Heart right ventricle (tissue), 16 donors: Measurements from ENCODE around the gene RPN2. TPM values are rescaled to one million over a fixed set of nuclear protein-coding genes. Genes with fewer than 3 reads are reported as not detected.
"Not testable (repeated sequence)": the region's sequence is repeated elsewhere in the genome, so short reads cannot be mapped to it uniquely, and the experiment has no call there.

Experiments used
- ATAC-seq, 8 donors: fragments of 200-7000 bp; cut with Tn5 transposase; one replicate each; pipeline ENCODE4 v1.9.1; 2020; ENCODE audit warnings: mild to moderate bottlenecking in 8 of 8, moderate library complexity in 8 of 8, moderate number of reproducible peaks in 1 of 8
- DNase-seq, 2 donors: peaks; one replicate each; pipeline ENCODE4 v3.0.0-alpha.2; 2020
- H3K27ac ChIP-seq, 10 donors: fragments of 200-600 bp; sonication (generic) in 2 of 10; one replicate each; pipeline versions ENCODE4 v1.5.0 to v1.8.0; 2020 to 2022; ENCODE audit warnings: mild to moderate bottlenecking in 3 of 10
- H3K27me3 ChIP-seq, 7 donors: fragments of 200-600 bp; one replicate each; pipeline ENCODE4 v1.8.0; 2021 to 2022; ENCODE audit warnings: mild to moderate bottlenecking in 2 of 7
- H3K36me3 ChIP-seq, 9 donors: fragments of 200-600 bp; sonication (generic) in 1 of 9; one replicate each; pipeline versions ENCODE4 v1.5.0 to v1.8.0; 2020 to 2022; ENCODE audit warnings: mild to moderate bottlenecking in 2 of 9
- H3K4me1 ChIP-seq, 9 donors: fragments of 200-600 bp; sonication (generic) in 1 of 9; one replicate each; pipeline versions ENCODE4 v1.5.0 to v1.8.0; 2020 to 2022; ENCODE audit warnings: mild to moderate bottlenecking in 4 of 9
- H3K4me3 ChIP-seq, 10 donors: fragments of 200-600 bp; sonication (generic) in 2 of 10; one replicate each; pipeline versions ENCODE4 v1.5.0 to v1.8.0; 2020 to 2022; ENCODE audit warnings: mild to moderate bottlenecking in 7 of 10, moderate library complexity in 2 of 10
- H3K9me3 ChIP-seq, 11 donors: fragments of 200-600 bp in 10 of 11; sonication (generic) in 2 of 11; one replicate each; pipeline versions ENCODE4 v1.5.0 to v1.8.0; 2013 to 2022; ENCODE audit warnings: mild to moderate bottlenecking in 2 of 11, control low read depth in 1 of 11, moderate library complexity in 1 of 11
- WGBS, 2 donors: extraction: QIAGEN DNeasy Blood & Tissue Kit; methylation state at CpG; one replicate each; pipeline ENCODE4 v1.1.7; 2013; ENCODE audit warnings: inconsistent platforms in 1 of 2; 5-methylcytosine and 5-hydroxymethylcytosine counted together
- intact Hi-C, 10 donors: fragments of 100-400 bp; cut with DNase I; formaldehyde crosslinking; loops; one replicate each; pipeline versions ENCODE4 v1.11.1 to v1.14.2; 2022
- polyA plus RNA-seq, 2 donors: library from polyadenylated mRNA; stranded (reverse); fragments of 200-250 nt; gene quantifications; one replicate each; pipeline ENCODE4 v1.2.3, GENCODE V29; 2013
- total RNA-seq, 10 donors: library from RNA; stranded (reverse); fragmentation: NEBNext Ultra II Directional in 3 of 10; extraction: Animal tissue kit (Norgen Biotek cat#: 25700) in 3 of 10; gene quantifications; one replicate each; pipeline versions ENCODE4 v1.2.1 to v1.2.4, GENCODE V29; 2021 to 2023
- TF ChIP-seq, protein P1 (sequence below), 9 donors: fragments of 200-600 bp; sonication (generic) in 2 of 9; IDR thresholded peaks; one replicate each; pipeline versions ENCODE4 v1.5.0 to v1.8.0; 2021 to 2022; ENCODE audit warnings: antibody characterized with exemption in 9 of 9, mild to moderate bottlenecking in 5 of 9, moderate library complexity in 1 of 9
- donor health status: Arrhythmogenic right ventricular cardiomyopathy.
- donor health status: ischemic (EF 13 %, LVEDD 7.1; RV severe dilation, severe dysfunction).
- donor health status: healthy with polysubstance abuse.
- donor health status: DM: no; HTN: yes; CAD: no.
- donor health status: DM: no; HTN: no; CAD: no.
- donor health status: ischemic (EF 25% LVEDD 6.9; RV normal size, moderate dysfunction).
- donor health status: ischemic (EF 25% LVEDD 5.7; RV mildly dilated, moderate dysfunction).
- donor health status: healthy.
- donor health status: DM: yes; HTN: yes; CAD: no.
- donor health status: Ischemic cardiomyopathy.
- donor health status: ischemic (EF 35%, LVEDD 5.7; RV mildly dilated, moderate dysfunction).
- donor health status: nonischemic (EF 11% LVEDD 7.7; RV severe dilation, severe dysfunction).
- donor health status: DM: yes; HTN: yes; CAD: no.
- donor health status: PGD.
- donor health status: ischemic (EF 29% LVEDD 5.4; RV normal size, mild dysfunction).
- donor health status: nonischemic (EF 23%, LVEDD 6.1; RV moderate dilation, normal function).

RPN2 gene
- total and polyA plus RNA-seq, 12 donors: 30.9 to 166 (median 95.2) TPM

DNA sequence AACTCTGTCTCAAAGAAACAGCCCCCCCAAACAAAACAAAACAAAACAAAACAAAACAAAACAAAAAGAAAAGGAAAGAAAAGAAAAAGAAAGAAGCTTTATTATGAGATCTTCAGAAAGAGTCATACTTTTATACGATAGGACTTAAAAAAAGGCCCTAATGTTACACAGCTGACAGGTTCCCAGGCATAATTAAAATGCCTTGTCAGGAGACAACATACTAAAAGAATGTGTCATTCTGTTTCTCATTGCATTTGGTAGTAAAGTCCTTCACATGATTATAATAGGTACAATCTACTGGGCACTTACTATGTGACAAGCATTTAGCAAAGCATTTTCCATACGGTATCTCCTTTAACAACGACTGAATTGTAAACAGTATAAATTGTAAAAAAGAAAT, 36.4 kb upstream of the RPN2 start:
- H3K4me1 ChIP-seq: no peaks in the 10 kb centered on the region
- H3K27ac ChIP-seq: no peak overlapping the region
- no peak for DNase-seq
- intact Hi-C loops: no loop called here
- ATAC-seq: no peak
- no peaks in the 10 kb centered on the region for H3K27me3 ChIP-seq
- H3K36me3 ChIP-seq: peaks cover 0 to 3% (median 0%) of the 10 kb centered on the region in 9 donors
- no peaks in the 10 kb centered on the region for H3K9me3 ChIP-seq
- 84 to 89% methylated on average over 3 of the region's 3 CpGs for WGBS, 2 donors
- TF ChIP-seq, protein P1, sequence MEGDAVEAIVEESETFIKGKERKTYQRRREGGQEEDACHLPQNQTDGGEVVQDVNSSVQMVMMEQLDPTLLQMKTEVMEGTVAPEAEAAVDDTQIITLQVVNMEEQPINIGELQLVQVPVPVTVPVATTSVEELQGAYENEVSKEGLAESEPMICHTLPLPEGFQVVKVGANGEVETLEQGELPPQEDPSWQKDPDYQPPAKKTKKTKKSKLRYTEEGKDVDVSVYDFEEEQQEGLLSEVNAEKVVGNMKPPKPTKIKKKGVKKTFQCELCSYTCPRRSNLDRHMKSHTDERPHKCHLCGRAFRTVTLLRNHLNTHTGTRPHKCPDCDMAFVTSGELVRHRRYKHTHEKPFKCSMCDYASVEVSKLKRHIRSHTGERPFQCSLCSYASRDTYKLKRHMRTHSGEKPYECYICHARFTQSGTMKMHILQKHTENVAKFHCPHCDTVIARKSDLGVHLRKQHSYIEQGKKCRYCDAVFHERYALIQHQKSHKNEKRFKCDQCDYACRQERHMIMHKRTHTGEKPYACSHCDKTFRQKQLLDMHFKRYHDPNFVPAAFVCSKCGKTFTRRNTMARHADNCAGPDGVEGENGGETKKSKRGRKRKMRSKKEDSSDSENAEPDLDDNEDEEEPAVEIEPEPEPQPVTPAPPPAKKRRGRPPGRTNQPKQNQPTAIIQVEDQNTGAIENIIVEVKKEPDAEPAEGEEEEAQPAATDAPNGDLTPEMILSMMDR (IDR thresholded peaks at IDR 0.05): no peak
- no peak overlapping the region for H3K4me3 ChIP-seq

DNA sequence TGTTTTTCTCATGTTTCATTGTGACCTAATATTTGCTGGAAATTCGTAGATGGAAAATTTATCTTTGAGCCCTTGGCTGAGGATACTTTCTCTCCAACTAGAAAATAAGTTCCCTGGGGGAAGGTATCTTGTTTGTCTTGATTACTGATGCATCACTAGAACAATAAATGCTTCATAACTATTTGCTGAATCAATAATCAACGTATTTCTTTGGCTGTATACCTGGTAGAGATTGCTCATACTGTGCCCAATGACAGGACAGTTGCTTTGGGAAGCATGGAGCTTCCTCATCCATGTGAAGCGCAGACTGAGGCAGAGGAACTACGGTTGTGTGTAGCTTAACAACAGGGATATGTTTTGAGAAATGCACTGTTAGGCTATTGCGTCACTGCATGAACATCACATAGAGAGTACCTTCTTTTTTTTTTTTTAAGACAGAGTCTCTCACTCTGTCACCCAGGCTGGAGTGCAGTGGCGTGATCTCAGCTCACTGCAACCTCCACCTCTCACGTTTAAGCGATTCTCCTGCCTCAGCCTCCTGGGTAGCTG, 34.2 kb upstream of the RPN2 start:
- TF ChIP-seq, protein P1 (IDR thresholded peaks at IDR 0.05): no peak
- Histone ChIP-seq H3K4me1 (no peaks in the 10 kb centered on the region), H3K36me3 (peaks cover 0 to 3% (median 0%) of the 10 kb centered on the region in 9 donors), H3K27ac (no peak overlapping the region), H3K9me3 (no peaks in the 10 kb centered on the region), H3K27me3 (no peaks in the 10 kb centered on the region), H3K4me3 (no peak overlapping the region)
- intact Hi-C loops: no loop called here
- 92 to 94% methylated on average over 8 of the region's 8 CpGs for WGBS, 2 donors
- DNase-seq (no peak), ATAC-seq (no peak)

DNA sequence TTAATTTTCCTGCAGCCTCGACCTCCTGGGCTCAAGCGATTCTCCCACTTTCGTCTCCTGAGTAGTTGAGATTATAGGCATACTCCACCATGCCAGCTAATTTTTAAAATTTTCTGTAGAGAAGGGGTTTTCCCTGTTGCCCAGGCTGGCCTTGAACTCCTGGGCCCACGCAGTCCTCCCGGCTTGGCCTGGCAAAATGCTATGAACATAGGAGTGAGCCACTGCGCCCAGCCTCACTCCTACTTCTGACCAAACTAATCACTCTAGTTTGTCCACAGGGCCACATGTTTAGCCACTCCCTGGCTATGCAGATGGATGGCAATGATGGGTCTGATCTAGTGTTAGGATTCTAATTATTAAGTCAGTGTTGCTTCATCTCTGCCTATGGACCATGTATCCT, 31.9 kb upstream of the RPN2 start:
- Histone ChIP-seq H3K27ac (no peak overlapping the region), H3K4me3 (no peak overlapping the region), H3K36me3 (peaks cover 0 to 3% (median 0%) of the 10 kb centered on the region in 9 donors), H3K27me3 (no peaks in the 10 kb centered on the region), H3K9me3 (no peaks in the 10 kb centered on the region), H3K4me1 (no peaks in the 10 kb centered on the region)
- DNase-seq (no peak), ATAC-seq (no peak)
- 95 to 97% methylated on average over 6 of the region's 6 CpGs for WGBS, 2 donors
- TF ChIP-seq, protein P1 (IDR thresholded peaks at IDR 0.05): no peak
- intact Hi-C loops: no loop called here

DNA sequence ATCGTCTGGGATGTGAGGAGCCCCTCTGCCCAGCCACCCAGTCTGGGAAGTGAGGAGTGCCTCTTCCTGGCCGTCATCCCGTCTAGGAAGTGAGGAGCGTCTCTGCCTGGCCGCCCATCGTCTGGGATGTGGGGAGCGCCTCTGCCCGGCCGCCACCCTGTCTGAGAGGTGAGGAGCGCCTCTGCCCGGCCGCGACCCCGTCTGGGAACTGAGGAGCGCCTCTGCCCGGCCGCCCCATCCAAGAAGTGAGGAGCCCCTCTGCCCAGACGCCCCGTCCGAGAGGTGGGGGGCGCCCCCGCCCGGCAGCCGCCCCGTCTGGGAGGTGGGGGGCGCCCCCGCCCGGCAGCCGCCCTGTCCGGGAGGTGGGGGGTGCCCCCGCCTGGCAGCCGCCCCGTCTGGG, 28.3 kb upstream of the RPN2 start:
- H3K9me3 ChIP-seq, ATAC-seq, H3K4me3 ChIP-seq, H3K4me1 ChIP-seq, H3K27ac ChIP-seq, H3K27me3 ChIP-seq, intact Hi-C loops, DNase-seq: not testable (repeated sequence)
- H3K36me3 ChIP-seq: peaks cover 0 to 13% (median 0%) of the 10 kb centered on the region in 9 donors
- 95 to 98% methylated on average over 31 to 33 of the region's 33 CpGs for WGBS, 2 donors

DNA sequence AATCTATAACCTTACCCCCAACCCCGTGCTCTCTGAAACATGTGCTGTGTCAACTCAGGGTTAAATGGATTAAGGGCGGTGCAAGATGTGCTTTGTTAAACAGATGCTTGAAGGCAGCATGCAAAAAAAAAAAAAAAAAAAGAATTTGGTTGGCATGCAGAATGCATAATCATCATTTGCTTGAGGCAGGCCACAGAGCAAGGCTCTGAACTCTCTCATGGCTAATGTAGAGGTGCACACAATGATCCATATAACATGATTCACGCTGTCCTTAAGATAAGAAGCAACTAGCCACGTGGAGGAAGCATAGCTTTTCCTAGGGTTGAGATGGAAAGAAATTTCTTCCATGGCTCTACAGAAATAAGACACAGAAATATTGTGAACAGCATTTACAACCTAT, 27.6 kb upstream of the RPN2 start:
- TF ChIP-seq, protein P1 (IDR thresholded peaks at IDR 0.05): no peak
- intact Hi-C loops: no loop called here
- ATAC-seq: no peak
- no peaks in the 10 kb centered on the region for H3K9me3 ChIP-seq
- no peak for DNase-seq
- no peaks in the 10 kb centered on the region for H3K4me1 ChIP-seq
- H3K36me3 ChIP-seq: peaks cover 0 to 13% (median 0%) of the 10 kb centered on the region in 9 donors
- no peaks in the 10 kb centered on the region for H3K27me3 ChIP-seq
- WGBS, 2 donors: 85 to 88% methylated on average over 3 of the region's 4 CpGs
- H3K27ac ChIP-seq: no peak overlapping the region
- H3K4me3 ChIP-seq: no peak overlapping the region
